HepG2 (cell line): ENCODE results near the gene TTC39B.

ENCODE experiments used
- EP300 ChIP-seq, 3 experiments: sonication (generic) in 1 of 3; formaldehyde crosslinking in 1 of 3; IDR thresholded peaks; 2 replicates each; pipeline versions ENCODE4 v1.5.1 to v1.6.1; 2011 to 2020; ENCODE audit warnings: low read depth in 2 of 3, low read length in 2 of 3, borderline replicate concordance in 1 of 3, improper control_type of control experiment in 1 of 3, mild to moderate bottlenecking in 1 of 3, missing genetic modification reagents in 1 of 3, moderate library complexity in 1 of 3
- NFE2L2 ChIP-seq: fragments of 150-350 bp; IDR thresholded peaks from 2 replicates; pipeline ENCODE4 v1.6.1; 2014; ENCODE audit warnings: low read length
- REST ChIP-seq, 2 experiments: IDR thresholded peaks; 2 replicates each; pipeline ENCODE4 v1.6.1; 2011 to 2012; ENCODE audit warnings: low read length in 2 of 2, borderline replicate concordance in 1 of 2, low read depth in 1 of 2, mild to moderate bottlenecking in 1 of 2, moderate library complexity in 1 of 2

- TF ChIP-seq EP300 (IDR thresholded peaks at IDR 0.05; ENCODE audit: low read depth in 2 of 2, low read length in 2 of 2) (no peak), EP300 (CRISPR knock-in tag; IDR thresholded peaks at IDR 0.05; ENCODE audit: borderline replicate concordance) (no peak), NFE2L2 (no peak), REST (IDR thresholded peaks at IDR 0.05; ENCODE audit: borderline replicate concordance in 1 of 2, low read depth in 1 of 2, low read length in 2 of 2) (no peak)
Observed at GRCh38 chr9:15189481-15189880, 117.5 kb downstream of the TTC39B start.
